ENCODE data around the gene OR9K2.
"Not testable (repeated sequence)": the region's sequence is repeated elsewhere in the genome, so short reads cannot be mapped to it uniquely, and the experiment has no call there.

OR9K2 gene, protein sequence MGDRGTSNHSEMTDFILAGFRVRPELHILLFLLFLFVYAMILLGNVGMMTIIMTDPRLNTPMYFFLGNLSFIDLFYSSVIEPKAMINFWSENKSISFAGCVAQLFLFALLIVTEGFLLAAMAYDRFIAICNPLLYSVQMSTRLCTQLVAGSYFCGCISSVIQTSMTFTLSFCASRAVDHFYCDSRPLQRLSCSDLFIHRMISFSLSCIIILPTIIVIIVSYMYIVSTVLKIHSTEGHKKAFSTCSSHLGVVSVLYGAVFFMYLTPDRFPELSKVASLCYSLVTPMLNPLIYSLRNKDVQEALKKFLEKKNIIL

GRCh38 chr12:55126106-55126505 lies at the start of gene OR9K2:
OR9K2 (plus strand) TSS chr12:55126406; CDS start chr12:55129835, 3,429 bp downstream.
- DNase-seq (ENCODE audit: low read depth) = no peak

- no peak for DNase-seq (ENCODE audit: low read depth)
Measured at GRCh38 chr12:55092579-55092978, 33.6 kb upstream of the OR9K2 start.

GRCh38 chr12:55112378-55112875 lies 13.8 kb upstream of the OR9K2 start:
- no peak for DNase-seq (ENCODE audit: low read depth)

DNA sequence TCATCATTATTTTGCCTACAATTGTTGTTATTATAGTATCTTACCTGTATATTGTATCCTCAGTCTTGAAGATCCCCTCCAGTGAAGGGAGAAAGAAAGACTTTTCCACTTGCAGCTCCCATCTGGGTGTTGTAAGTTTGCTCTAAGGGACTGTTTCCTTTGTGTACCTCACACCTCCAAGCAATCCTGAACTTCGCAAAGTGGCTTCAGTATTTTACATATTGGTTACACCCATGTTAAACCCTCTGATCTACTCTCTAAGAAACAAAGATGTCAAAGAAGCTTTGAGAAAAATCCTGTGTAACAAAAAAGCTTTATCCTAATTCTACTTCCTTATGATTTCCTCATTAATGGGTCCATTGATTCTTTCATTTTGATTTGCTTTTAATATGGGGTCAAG lies 10.1 kb upstream of the OR9K2 start:
- DNase-seq (ENCODE audit: low read depth) = no peak

GRCh38 chr12:55132816-55133215 lies 6.6 kb downstream of the OR9K2 start:
- no peak for DNase-seq (ENCODE audit: low read depth)

GRCh38 chr12:55142669-55143565 lies 16.7 kb downstream of the OR9K2 start:
- DNase-seq (ENCODE audit: low read depth) = peak; percentile 25

DNA sequence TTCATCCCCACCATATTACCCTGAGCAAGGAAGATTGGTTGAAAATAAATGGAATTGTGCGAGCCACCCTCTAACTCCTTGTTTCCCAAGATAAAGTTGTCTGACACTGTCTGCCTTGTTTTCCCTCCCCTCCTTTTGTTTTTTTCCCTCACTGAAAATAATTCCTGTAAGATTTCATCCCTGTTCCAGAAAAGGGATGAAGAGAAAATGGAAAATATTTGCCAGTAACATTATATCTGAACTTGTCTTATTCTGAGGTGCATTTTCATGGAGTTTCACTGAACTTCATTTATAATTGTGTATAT lies 17.3 kb downstream of the OR9K2 start:
- DNase-seq (ENCODE audit: low read depth) = no peak

DNA sequence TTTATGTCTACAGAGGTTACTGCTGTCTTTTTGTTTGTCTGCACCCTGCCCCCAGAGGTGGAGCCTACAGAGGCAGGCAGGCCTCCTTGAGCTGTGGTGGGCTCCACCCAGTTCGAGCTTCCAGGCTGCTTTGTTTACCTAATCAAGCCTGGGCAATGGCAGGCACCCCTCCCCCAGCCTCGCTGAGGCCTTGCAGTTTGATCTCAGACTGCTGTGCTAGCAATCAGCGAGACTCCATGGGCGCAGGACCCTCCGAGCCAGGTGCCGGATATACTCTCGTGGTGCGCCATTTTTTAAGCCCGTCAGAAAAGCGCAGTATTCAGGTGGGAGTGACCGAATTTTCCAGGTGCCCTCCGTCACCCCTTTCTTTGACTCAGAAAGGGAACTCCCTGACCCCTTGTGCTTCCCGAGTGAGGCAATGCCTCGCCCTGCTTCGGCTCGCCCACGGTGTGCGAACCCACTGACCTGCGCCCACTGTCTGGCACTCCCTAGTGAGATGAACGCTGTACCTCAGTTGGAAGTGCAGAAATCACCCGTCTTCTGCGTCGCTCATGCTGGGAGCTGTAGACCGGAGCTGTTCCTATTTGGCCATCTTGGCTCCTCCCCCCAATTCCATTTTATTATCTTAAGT lies 40.9 kb downstream of the OR9K2 start:
- DNase-seq (ENCODE audit: low read depth) = not testable (repeated sequence)

GRCh38 chr12:55171445-55171844 lies 45.2 kb downstream of the OR9K2 start:
- no peak for DNase-seq (ENCODE audit: low read depth)

DNA sequence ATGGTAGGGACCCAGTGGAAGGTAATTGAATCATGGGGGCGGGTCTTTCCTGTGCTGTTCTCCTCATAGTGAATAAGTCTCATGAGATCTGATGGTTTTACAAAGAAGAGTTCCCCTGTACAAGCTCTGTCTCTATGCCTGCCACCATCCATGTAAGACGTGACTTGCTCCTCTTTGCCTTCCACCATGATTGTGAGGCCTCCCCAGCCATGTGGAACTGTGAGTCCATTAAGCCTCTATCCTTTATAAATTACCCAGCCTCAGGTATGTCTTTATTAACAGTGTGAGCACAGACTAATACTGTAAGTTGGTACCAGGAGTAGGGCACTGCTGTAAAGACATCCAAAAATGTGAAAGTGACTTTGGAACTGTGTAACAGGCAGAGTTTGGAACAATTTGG lies 45.6 kb downstream of the OR9K2 start:
- DNase-seq (ENCODE audit: low read depth) = not testable (repeated sequence)

- no peak for DNase-seq (ENCODE audit: low read depth)
Measured at GRCh38 chr12:55172686-55173085, 46.5 kb downstream of the OR9K2 start.

DNA sequence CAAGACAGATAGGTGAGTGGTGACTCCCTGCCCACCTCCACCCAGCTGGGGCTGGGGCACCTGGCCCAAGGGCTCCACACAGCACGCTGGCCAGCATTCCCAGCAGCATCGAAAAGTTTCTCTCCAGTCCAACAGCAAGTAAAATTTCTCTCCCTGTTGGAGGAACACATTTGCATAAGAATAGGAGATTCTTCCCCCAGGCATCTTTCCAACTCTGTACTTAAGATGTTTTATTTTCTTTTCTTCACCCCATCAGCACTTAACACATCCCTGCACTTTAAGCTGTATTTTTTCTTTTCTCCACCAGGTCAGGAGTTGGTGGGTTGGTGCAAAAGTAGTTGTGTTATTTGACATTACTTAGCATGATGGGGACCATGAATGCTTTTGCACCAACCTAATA lies 47.2 kb downstream of the OR9K2 start:
- no peak for DNase-seq (ENCODE audit: low read depth)
